Prostate gland (tissue), 2 donors: Measurements from ENCODE around the gene ERN1.
A peak's percentile ranks its signal among the peaks of the same experiment; 100 is the strongest.

ENCODE experiments used
- POLR2A ChIP-seq: fragments of 450-650 bp; IDR thresholded peaks from one replicate; pipeline ENCODE4 v1.6.1; 2016; ENCODE audit warnings: antibody characterized with exemption, mild to moderate bottlenecking
- POLR2AphosphoS5 ChIP-seq: sonication (generic); formaldehyde crosslinking; IDR thresholded peaks from one replicate; pipeline ENCODE4 v1.6.1; 2017; ENCODE audit warnings: antibody characterized with exemption
- TF ChIP-seq, protein P1 (sequence below), 4 experiments: fragments of 200-600 bp in 2 of 4; fragments of 450-650 bp in 2 of 4; sonication (generic) in 2 of 4; IDR thresholded peaks; 1 replicate in 3 of 4; 2 replicates in 1 of 4; pipeline ENCODE4 v1.5.1; 2016 to 2019; ENCODE audit warnings: antibody characterized with exemption in 4 of 4, mild to moderate bottlenecking in 2 of 4, moderate library complexity in 2 of 4

GRCh38 chr17:64063766-64064224 is 66.1 kb downstream of the ERN1 start:
- TF ChIP-seq POLR2AphosphoS5 (peak; percentile 69), POLR2A (no peak)
- TF ChIP-seq, protein P1, sequence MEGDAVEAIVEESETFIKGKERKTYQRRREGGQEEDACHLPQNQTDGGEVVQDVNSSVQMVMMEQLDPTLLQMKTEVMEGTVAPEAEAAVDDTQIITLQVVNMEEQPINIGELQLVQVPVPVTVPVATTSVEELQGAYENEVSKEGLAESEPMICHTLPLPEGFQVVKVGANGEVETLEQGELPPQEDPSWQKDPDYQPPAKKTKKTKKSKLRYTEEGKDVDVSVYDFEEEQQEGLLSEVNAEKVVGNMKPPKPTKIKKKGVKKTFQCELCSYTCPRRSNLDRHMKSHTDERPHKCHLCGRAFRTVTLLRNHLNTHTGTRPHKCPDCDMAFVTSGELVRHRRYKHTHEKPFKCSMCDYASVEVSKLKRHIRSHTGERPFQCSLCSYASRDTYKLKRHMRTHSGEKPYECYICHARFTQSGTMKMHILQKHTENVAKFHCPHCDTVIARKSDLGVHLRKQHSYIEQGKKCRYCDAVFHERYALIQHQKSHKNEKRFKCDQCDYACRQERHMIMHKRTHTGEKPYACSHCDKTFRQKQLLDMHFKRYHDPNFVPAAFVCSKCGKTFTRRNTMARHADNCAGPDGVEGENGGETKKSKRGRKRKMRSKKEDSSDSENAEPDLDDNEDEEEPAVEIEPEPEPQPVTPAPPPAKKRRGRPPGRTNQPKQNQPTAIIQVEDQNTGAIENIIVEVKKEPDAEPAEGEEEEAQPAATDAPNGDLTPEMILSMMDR (IDR thresholded peaks at IDR 0.05) = peak; percentile 53 to 89 (median 84)
